ENCODE results near the gene ZNF578. TPM values are rescaled to one million over a fixed set of nuclear protein-coding genes. Genes with fewer than 3 reads are reported as not detected.
"Not testable (repeated sequence)": the region's sequence is repeated elsewhere in the genome, so short reads cannot be mapped to it uniquely, and the experiment has no call there.

ZNF578 gene
- 1.6 TPM for total RNA-seq
- long read RNA-seq, partial matches to known transcripts: 0 of 1 reads
- long read RNA-seq, other reads (novel, unspliced or antisense): 1 of 1 reads

DNA sequence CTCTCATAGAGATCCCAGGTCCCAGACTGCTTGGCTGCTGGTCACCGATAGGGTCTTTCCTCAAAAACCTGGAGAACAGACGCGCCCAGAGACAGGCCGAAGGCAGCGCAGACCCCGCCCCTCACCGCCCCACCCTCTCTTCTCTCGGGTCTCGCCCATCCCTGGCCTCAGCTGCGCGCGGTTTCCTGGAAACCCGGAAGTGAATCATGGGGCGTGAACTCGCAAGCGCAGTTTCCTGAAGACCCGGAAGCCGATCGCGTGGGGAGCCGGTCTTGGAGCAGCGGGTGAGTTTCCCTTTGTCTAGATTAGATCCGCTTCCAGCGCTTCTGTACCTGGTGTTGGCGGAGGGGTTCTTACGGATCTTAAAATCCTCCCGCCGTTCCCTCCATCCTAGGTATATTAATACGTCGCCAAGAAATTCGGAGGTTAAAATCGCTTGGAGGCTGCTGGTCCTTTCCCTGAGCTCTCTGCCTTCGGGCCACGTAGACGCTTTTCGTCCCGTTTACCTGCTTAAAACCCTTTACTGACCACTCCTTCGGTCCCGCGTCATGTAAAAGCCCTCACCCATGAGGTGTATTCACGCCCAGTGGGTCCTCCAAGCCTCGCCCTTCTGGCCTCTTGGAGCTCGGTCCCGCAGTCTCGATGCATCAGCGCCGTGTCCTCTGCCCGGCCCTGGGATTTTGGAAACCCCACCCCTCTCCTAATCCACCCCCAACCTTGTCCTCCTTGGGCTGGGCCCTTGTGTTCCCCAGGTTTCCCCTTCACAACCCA lies at the start of gene ZNF578:
ZNF578 (plus strand) TSS at position 230 of the 771 bp plus-strand sequence. CDS start 48,293 bp downstream, outside the sequence.
- DNase-seq (ENCODE audit: missing footprints) (peak; percentile 88), ATAC-seq (peak; percentile 95)
- intact Hi-C loops (cut with DNase I): loop anchor here (5.0 kb wide), 1 partner anchor 56 kb away; the partner anchor contains the start of gene ZNF528

DNA sequence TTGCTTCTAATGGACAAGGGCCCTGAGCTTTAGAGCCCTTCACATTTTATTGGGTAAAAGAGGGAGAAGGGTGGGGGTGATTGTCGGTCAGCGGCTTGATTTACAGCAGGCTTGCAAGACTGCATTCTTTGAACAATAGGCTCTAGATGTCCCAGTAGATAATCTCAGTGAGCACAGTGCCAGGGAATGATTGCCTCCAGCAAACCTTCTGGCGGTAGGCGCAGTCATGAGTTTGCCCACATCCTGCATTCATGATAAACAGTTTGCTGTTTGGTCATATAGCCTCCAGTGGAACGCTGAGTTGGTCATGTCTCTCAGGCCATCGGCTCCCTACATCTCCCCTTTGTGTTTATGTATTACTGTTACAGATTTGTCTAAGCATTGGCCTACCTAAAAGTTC lies 43.1 kb upstream of the ZNF578 start:
- intact Hi-C loops (cut with DNase I): no loop called here
- ATAC-seq (no peak), DNase-seq (ENCODE audit: missing footprints) (no peak)

DNA sequence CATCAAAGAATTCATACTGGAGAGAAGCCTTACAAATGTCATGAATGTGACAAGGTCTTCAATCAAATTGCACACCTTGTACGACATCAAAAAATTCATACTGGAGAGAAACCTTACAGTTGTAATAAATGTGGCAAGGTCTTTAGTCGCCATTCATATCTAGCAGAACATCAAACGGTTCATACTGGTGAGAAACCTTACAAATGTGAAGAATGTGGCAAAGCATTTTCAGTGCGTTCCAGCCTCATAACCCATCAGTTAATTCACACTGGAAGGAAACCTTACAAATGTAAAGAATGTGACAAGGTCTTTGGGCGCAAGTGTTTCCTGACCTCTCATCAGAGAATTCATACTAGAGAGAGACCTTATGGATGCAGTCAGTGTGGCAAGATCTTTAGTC lies 37.6 kb upstream of the ZNF578 start:
- intact Hi-C loops (cut with DNase I): no loop called here
- ATAC-seq (no peak), DNase-seq (ENCODE audit: missing footprints) (no peak)

- intact Hi-C loops (cut with DNase I): no loop called here
- ATAC-seq: no peak
- DNase-seq (ENCODE audit: missing footprints): no peak
Observed at GRCh38 chr19:52428937-52429336, 24.4 kb upstream of the ZNF578 start, which contains the start of gene ZNF534. ZNF534 (plus strand) TSS chr19:52429148; CDS start chr19:52431475, 2,327 bp downstream.

DNA sequence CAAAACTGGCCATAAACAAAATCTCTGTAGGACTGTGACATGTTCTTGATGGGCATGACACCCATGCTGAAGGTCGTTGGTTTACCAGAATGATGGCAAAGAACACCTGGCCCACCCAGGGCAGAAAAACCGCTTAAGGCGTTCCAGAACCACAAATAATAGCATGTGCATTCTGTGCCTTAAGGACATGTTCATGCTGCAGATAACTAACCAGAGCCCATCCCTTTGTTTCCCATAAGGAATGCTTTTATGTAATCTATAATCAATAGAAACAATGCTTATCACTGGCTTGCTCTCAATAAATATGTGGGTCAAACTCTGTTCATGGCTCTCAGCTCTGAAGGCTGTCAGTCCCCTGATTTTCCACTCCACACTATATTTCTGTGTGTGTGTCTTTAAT lies 11.2 kb upstream of the ZNF578 start:
- intact Hi-C loops (cut with DNase I): no loop called here
- ATAC-seq (no peak), DNase-seq (ENCODE audit: missing footprints) (no peak)

DNA sequence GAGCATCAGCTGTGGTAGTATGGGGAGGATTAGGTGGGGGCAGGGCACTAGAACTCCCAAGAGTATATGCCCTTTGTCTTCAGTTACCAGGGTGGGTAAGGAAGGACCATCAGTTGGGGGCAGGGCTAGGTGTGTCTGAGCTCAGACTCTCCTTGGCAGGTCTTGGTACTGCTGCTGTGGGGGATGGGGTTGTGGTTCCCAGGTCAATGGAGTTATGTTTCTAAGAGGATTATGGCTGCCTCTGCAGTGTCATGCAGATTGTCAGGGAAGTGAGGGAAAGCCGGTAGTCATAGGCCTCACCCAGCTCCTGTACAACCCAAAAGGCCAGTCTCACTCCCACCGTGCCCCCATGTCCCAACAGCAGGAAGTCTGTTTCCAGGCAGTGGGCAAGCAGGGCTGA lies 8.8 kb upstream of the ZNF578 start:
- intact Hi-C loops (cut with DNase I): no loop called here
- DNase-seq (ENCODE audit: missing footprints) (no peak), ATAC-seq (no peak)

DNA sequence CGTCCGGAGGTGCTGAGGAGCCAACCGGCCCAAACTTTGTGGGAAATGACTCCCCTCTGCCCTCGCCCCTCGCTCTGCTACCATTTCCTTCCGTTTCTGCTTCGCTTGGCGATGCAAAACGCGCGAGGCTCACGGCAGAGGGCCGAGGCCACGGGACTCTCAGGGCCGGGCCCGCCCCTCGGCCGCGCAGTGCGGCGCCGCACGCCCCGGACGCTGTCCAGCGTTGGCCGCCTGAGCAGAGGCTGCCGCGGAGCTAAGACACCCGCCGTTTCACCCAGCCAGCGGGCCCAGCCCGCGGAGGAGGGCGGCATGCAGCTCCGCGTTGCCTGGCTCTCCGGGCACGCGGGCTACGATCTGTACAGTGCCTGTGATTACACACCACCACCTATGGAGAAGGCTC lies 2.1 kb upstream of the ZNF578 start:
- ATAC-seq: no peak
- DNase-seq (ENCODE audit: missing footprints): no peak
- intact Hi-C loops (cut with DNase I): loop anchor here (5.0 kb wide), 1 partner anchor 54 kb away; the partner anchor contains the start of gene ZNF528

- DNase-seq (ENCODE audit: missing footprints) (no peak), ATAC-seq (no peak)
- intact Hi-C loops (cut with DNase I): no loop called here
Observed at GRCh38 chr19:52464798-52465470, 11.6 kb downstream of the ZNF578 start.

DNA sequence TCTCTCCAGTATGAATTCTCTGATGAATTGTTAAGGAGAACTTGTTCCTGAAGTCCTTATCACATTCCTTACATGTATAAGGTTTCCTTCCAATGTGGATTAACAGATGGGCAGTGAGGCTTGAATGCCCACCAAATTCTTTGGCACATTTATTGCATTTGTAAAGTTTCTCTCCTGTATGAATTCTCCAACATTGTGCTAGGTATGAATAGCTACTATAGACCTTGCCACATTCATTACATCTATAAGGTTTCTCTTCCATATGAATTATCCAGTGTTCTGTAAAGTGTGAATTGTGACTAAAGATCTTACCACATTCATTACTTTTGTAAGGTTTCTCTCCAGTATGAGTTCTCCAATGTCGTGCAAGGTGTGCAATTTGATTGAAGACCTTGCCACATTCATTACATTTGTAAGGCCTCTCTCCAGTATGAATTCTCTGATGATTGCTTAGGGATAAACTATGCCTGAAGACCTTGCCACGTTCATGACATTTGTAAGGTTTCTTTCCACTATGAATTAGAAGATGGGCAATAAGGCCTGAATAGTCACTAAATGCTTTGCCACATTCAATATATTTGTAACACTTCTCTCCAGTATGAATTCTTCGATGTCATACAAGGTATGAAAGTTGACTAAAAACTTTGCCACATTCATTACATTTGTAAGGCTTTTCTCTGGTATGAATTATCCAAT lies 20.4 kb downstream of the ZNF578 start:
- no peak for ATAC-seq
- no peak for DNase-seq (ENCODE audit: missing footprints)
- intact Hi-C loops (cut with DNase I): no loop called here

GRCh38 chr19:52474351-52475127 lies 21.2 kb downstream of the ZNF578 start:
- ATAC-seq: no peak
- intact Hi-C loops (cut with DNase I): no loop called here
- DNase-seq (ENCODE audit: missing footprints): no peak

GRCh38 chr19:52484111-52484743 lies 30.9 kb downstream of the ZNF578 start:
- ATAC-seq; DNase-seq (ENCODE audit: missing footprints); intact Hi-C loops (cut with DNase I): not testable (repeated sequence)

DNA sequence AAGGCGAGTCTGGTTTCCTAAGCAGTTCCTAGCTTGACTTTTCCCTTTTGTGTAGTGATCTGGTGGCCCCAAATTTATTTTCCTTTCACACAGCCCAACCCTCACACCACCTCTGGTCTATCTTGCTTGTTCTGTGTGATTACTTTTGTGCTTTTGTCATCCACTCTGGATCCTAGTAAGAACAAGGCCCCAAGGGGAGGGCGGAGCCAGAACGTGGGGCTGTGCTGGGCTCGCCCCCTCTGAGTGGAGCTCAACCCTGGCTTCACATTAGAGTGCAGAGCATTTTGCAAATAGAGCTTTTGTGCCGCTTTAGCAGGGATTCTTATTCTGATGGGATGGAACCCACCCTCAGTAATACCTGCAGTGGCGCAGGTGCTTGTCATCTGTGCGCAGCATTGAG lies 31.7 kb downstream of the ZNF578 start:
- ATAC-seq; DNase-seq (ENCODE audit: missing footprints); intact Hi-C loops (cut with DNase I): not testable (repeated sequence)

DNA sequence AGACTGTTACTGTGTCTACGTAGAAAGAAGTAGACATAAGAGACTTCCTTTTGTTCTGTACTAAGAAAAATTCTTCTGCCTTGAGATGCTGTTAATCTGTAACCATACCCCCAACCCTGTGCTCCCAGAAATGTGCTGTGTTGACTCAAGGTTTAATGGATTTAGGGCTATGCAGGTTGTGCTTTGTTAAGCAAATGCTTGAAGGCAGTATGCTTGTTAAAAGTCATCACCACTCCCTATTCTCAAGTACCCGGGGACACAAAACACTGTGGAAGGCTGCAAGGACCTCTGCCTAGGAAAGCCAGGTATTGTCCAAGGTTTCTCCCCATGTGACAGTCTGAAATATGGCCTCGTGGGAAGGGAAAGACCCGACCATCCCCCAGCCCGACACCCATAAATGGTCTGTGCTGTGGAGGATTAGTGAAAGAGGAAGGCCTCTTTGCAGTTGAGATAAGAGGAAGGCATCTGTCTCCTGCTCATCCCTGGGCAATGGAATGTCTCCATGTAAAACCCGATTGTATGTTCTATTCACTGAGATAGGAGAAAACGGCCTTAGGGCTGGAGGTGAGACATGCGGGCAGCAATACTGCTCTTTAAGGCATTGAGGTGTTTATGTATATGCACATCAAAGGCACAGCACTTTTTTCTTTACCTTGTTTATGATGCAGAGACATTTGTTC lies 32.3 kb downstream of the ZNF578 start:
- intact Hi-C loops (cut with DNase I); ATAC-seq; DNase-seq (ENCODE audit: missing footprints): not testable (repeated sequence)

DNA sequence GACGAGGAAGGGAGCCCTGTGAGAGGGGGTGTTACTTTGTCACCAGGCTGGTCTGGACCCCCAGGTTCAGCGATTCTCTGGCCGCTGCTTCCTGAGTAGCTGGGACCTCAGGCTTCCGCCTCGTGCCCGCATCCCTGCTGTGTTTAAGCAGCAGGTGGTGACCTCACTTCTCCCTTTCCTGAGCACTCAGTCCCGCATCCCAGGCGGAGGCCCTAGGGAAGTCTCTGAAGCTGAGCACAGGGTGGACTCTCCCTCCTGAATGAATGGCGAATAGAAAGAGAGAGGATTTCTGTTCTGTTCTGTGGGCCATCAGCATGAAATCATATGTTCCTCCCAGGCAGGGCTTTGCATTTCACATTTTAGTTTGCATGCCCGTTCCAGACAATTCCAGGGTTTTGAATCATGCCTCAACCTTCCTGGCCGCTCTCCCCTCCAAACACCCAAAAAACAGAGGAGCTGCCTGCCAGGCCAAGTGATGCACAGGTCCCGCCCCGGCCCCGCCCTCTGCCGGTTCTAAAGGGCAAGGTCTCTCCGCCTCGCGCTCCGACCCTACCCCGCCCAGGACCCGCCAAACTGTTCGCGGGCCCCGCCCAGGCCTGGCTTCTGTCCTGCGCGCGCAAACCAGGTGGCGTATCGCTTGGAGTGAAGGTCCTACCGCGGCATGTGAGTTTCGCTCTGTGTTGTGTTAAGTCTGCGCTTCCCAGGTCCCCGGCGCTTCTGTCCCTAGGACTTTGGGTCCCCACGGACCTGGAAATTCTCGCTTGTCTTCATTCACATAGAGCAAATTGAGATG lies 39.0 kb downstream of the ZNF578 start:
- DNase-seq (ENCODE audit: missing footprints) (no peak), ATAC-seq (peak; percentile 26)
- intact Hi-C loops (cut with DNase I): loop anchor here (2.0 kb wide), 1 partner anchor 44 kb away; no protein-coding TSS in a partner anchor

DNA sequence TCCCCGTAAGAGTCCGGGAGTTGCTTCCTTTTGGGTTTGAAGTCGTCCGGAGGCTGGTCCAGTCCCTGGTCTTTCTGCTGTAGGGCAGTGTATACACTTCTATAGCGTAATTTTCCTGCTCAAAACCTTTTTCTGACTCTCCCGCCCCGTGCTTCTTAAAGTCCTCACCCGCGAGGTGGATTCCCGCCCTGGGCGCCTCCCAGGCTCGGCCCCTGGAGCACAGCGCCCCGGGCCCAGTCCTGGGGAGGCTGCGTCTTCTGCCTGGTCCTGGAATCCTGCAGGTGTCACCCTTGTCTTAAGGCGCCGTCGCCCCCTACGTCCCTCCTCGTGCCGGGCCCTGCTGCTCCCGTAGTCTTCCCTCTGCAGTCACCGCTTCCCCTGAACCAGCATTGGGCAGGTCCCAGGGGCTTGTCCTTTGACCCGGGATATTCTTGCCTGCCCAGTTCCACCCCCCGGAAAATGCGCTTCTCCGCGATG lies 39.7 kb downstream of the ZNF578 start:
- DNase-seq (ENCODE audit: missing footprints): no peak
- intact Hi-C loops (cut with DNase I): loop anchor here (2.0 kb wide), 1 partner anchor 44 kb away; no protein-coding TSS in a partner anchor

DNA sequence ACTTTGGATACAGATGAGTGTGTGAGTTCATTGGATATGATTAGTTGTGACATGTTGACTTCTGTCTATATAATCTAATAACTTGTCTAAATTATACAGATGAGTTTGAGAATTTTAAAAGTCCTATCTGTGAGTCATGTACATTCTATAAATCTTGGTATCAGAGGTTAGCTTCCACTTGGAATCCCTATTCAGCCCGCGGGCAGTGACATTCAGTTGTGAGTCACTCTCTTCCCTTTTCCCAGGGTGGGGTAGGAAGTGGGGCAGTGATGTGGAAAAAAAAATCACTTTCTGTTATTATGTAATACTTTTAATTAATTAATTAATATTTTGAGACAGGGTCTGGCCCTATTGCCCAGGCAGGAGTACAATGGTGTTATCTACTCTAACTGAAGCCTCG lies 41.2 kb downstream of the ZNF578 start:
- intact Hi-C loops (cut with DNase I): no loop called here
- DNase-seq (ENCODE audit: missing footprints): no peak
- no peak for ATAC-seq

More for the DNA sequence above, 39.7 kb downstream of the ZNF578 start:
- ATAC-seq: peak; percentile 81
